SK-N-SH (cell line): ENCODE data around the gene SMIM10. TPM values are rescaled to one million over a fixed set of nuclear protein-coding genes. Genes with fewer than 3 reads are reported as not detected.
"Not testable (repeated sequence)": the region's sequence is repeated elsewhere in the genome, so short reads cannot be mapped to it uniquely, and the experiment has no call there.

Source experiments
- CTCF ChIA-PET: fragments of 300-600, 350-600 bp; formaldehyde crosslinking; extraction: SDS; loops from one replicate; lab custom pipeline; 2021; lab: Yijun Ruan, JAX
- POLR2A ChIA-PET: fragments of 350-600 bp; sonication (Branson Sonifier 250); formaldehyde crosslinking; extraction: SDS; loops from one replicate; lab custom pipeline; 2020; ENCODE audit warnings: antibody characterized with exemption, inconsistent platforms; lab: Yijun Ruan, JAX
- DNase-seq: peaks from one replicate; pipeline ENCODE4 v3.0.0; 2012
- H2AFZ ChIP-seq: fragments of 200-600 bp; sonication (generic); 2 replicates; pipeline ENCODE4 v1.8.1; 2016; ENCODE audit warnings: antibody characterized with exemption, mild to moderate bottlenecking, low read depth
- H3F3A ChIP-seq: fragments of 200-600 bp; sonication (generic); replicated peaks from 2 replicates; pipeline ENCODE3; 2016; ENCODE audit warnings: antibody characterized with exemption, mild to moderate bottlenecking; ENCODE audit not compliant: insufficient read depth
- H3K27ac ChIP-seq, 2 experiments: fragments of 200-500 bp in 1 of 2; fragments of 200-600 bp in 1 of 2; sonication (Bioruptor generic) in 1 of 2; sonication (generic), shearing (Covaris generic) in 1 of 2; 2 replicates each; pipeline versions ENCODE4 v1.5.1 to v1.6.1; 2014 to 2016; ENCODE audit warnings: low read depth in 2 of 2, inconsistent platforms in 1 of 2, low read length in 1 of 2, mild to moderate bottlenecking in 1 of 2, mixed read lengths in 1 of 2
- H3K27me3 ChIP-seq: fragments of 200-600 bp; sonication (generic), shearing (Covaris generic); 2 replicates; pipeline ENCODE4 v1.6.1; 2016; ENCODE audit warnings: mixed run types; ENCODE audit not compliant: insufficient read depth
- H3K36me3 ChIP-seq, 2 experiments: fragments of 200-500 bp in 1 of 2; fragments of 200-600 bp in 1 of 2; sonication (Bioruptor generic) in 1 of 2; sonication (generic) in 1 of 2; replicated peaks in 1 of 2; 2 replicates each; pipeline versions ENCODE3 to v1.5.1; 2014 to 2016; ENCODE audit warnings: low read length in 1 of 2, mild to moderate bottlenecking in 1 of 2; ENCODE audit not compliant: insufficient read depth in 2 of 2, control insufficient read depth in 1 of 2
- H3K4me1 ChIP-seq, 2 experiments: fragments of 200-500 bp in 1 of 2; fragments of 200-600 bp in 1 of 2; sonication (Bioruptor generic) in 1 of 2; sonication (generic), shearing (Covaris generic) in 1 of 2; 2 replicates each; pipeline versions ENCODE4 v1.5.1 to v1.6.1; 2014 to 2016; ENCODE audit warnings: low read depth in 1 of 2, low read length in 1 of 2, mixed run types in 1 of 2; ENCODE audit not compliant: insufficient read depth in 2 of 2, control insufficient read depth in 1 of 2
- H3K4me2 ChIP-seq: fragments of 200-600 bp; sonication (generic), shearing (Covaris generic); 2 replicates; pipeline ENCODE4 v1.6.1; 2017; ENCODE audit warnings: mixed run types
- H3K4me3 ChIP-seq, 2 experiments: fragments of 200-500 bp in 1 of 2; fragments of 200-600 bp in 1 of 2; sonication (Bioruptor generic) in 1 of 2; sonication (generic), shearing (Covaris generic) in 1 of 2; 2 replicates each; pipeline versions ENCODE4 v1.5.1 to v1.8.1; 2014 to 2016; ENCODE audit warnings: low read depth in 2 of 2, inconsistent platforms in 1 of 2, low read length in 1 of 2, mild to moderate bottlenecking in 1 of 2, mixed read lengths in 1 of 2, moderate library complexity in 1 of 2
- H3K79me2 ChIP-seq: fragments of 200-600 bp; sonication (generic); 2 replicates; pipeline ENCODE4 v1.8.1; 2017; ENCODE audit warnings: mild to moderate bottlenecking; ENCODE audit not compliant: insufficient read depth
- H3K9ac ChIP-seq: fragments of 200-600 bp; sonication (generic); 2 replicates; pipeline ENCODE4 v1.6.1; 2017; ENCODE audit warnings: mixed run types
- H3K9me2 ChIP-seq: fragments of 200-600 bp; sonication (generic); 2 replicates; pipeline ENCODE4 v1.6.1; 2017; ENCODE audit warnings: mixed run types
- H3K9me3 ChIP-seq: fragments of 200-600 bp; sonication (generic); 2 replicates; pipeline ENCODE4 v1.6.1; 2017; ENCODE audit warnings: mixed run types, mild to moderate bottlenecking, moderate library complexity
- H4K20me1 ChIP-seq: fragments of 200-600 bp; sonication (generic); 2 replicates; pipeline ENCODE4 v1.6.1; 2017; ENCODE audit warnings: mild to moderate bottlenecking, mixed run types; ENCODE audit not compliant: insufficient read depth
- GABPA ChIP-seq: IDR thresholded peaks from 2 replicates; pipeline ENCODE4 v1.4.0; 2012; ENCODE audit warnings: low read depth, mild to moderate bottlenecking
- NFIC ChIP-seq: IDR thresholded peaks from 2 replicates; pipeline ENCODE4 v1.4.0; 2012; ENCODE audit warnings: borderline replicate concordance
- POLR2AphosphoS5 ChIP-seq: IDR thresholded peaks from 2 replicates; pipeline ENCODE4 v1.6.1; 2012; ENCODE audit warnings: low read depth, low read length
- RAD21 ChIP-seq: IDR thresholded peaks from 2 replicates; pipeline ENCODE4 v1.6.1; 2012; ENCODE audit warnings: mild to moderate bottlenecking, low read length
- RCOR1 ChIP-seq: fragments of 150-350 bp; IDR thresholded peaks from 2 replicates; pipeline ENCODE4 v1.6.1; 2017; ENCODE audit warnings: antibody characterized with exemption, low read length
- RXRA ChIP-seq: IDR thresholded peaks from 2 replicates; pipeline ENCODE4 v1.4.0; 2012; ENCODE audit warnings: low read depth, mild to moderate bottlenecking, borderline replicate concordance
- SIN3A ChIP-seq: IDR thresholded peaks from 2 replicates; pipeline ENCODE4 v1.6.1; 2012; ENCODE audit warnings: low read depth, mild to moderate bottlenecking, low read length, moderate library complexity, borderline replicate concordance
- TAF1 ChIP-seq: IDR thresholded peaks from 2 replicates; pipeline ENCODE4 v1.6.1; 2012; ENCODE audit warnings: low read depth, mild to moderate bottlenecking, low read length, moderate library complexity, borderline replicate concordance
- TCF12 ChIP-seq: IDR thresholded peaks from 2 replicates; pipeline ENCODE4 v1.4.0; 2012
- USF1 ChIP-seq: IDR thresholded peaks from 2 replicates; pipeline ENCODE4 v1.4.0; 2012; ENCODE audit warnings: low read depth, borderline replicate concordance
- YY1 ChIP-seq: IDR thresholded peaks from 2 replicates; pipeline ENCODE4 v1.4.0; 2012; ENCODE audit warnings: low read depth, mild to moderate bottlenecking
- ZBTB33 ChIP-seq: IDR thresholded peaks from 2 replicates; pipeline ENCODE4 v1.4.0; 2012; ENCODE audit warnings: low read depth, borderline replicate concordance
- WGBS: methylation state at CpG from one replicate; pipeline ENCODE4 v1.1.6; 2017; ENCODE audit warnings: low lambda C conversion rate; 5-methylcytosine and 5-hydroxymethylcytosine counted together
- polyA plus RNA-seq, 3 experiments: library from polyadenylated mRNA; depleted of rRNA; stranded (reverse); fragments of >200 nt; gene quantifications; 2 replicates each; pipeline ENCODE4 v1.2.3, GENCODE V29; 2012

SMIM10 gene
- polyA plus RNA-seq, 1 of the 3 experiments (the other 2 are of a cell fraction) = 3.2 TPM

- TF ChIP-seq RCOR1 (no peak), POLR2AphosphoS5 (no peak)
Measured at GRCh38 chrX:135010921-135011320, 20.1 kb downstream of the SMIM10 start (continued).

GRCh38 chrX:135015523-135016245 is 24.9 kb downstream of the SMIM10 start:
- no peak for DNase-seq
- Histone ChIP-seq H3K79me2 (no peaks in the 10 kb centered on the region), H4K20me1 (no peaks in the 10 kb centered on the region), H3K4me3 (no peak overlapping the region), H3K36me3 (peaks cover 0 to 2% of the 10 kb centered on the region in 2 experiments), H3K9ac (no peak overlapping the region), H3K4me1 (no peaks in the 10 kb centered on the region; a peak in 1 of 4 replicates), H3K27me3 (peaks cover 11% of the 10 kb centered on the region; the same call in 1 of the 2 replicates), H3F3A (no peaks in the 10 kb centered on the region), H2AFZ (no peak overlapping the region), H3K9me2 (no peaks in the 10 kb centered on the region), H3K4me2 (no peak overlapping the region), H3K27ac (no peak overlapping the region), H3K9me3 (no peaks in the 10 kb centered on the region)
- 45% methylated on average over 2 of the region's 2 CpGs for WGBS
- ChIA-PET POLR2A (no interaction called here), CTCF (no interaction called here)
- TF ChIP-seq TCF12 (no peak), YY1 (no peak), TAF1 (no peak), POLR2AphosphoS5 (no peak), ZBTB33 (no peak), USF1 (no peak), GABPA (no peak), NFIC (no peak), SIN3A (no peak), RAD21 (no peak), RXRA (no peak)

- H2AFZ ChIP-seq, H3K36me3 ChIP-seq, POLR2A ChIA-PET, H3K4me2 ChIP-seq, H3K27me3 ChIP-seq, CTCF ChIA-PET, H3K9ac ChIP-seq, H3K4me3 ChIP-seq, H3F3A ChIP-seq, H4K20me1 ChIP-seq, H3K79me2 ChIP-seq, H3K9me3 ChIP-seq, H3K4me1 ChIP-seq, DNase-seq, H3K27ac ChIP-seq, H3K9me2 ChIP-seq: not testable (repeated sequence)
- 46% methylated on average over 8 of the region's 8 CpGs for WGBS
Measured at GRCh38 chrX:135019890-135020289, 29.1 kb downstream of the SMIM10 start.

GRCh38 chrX:135023791-135024190 is 33.0 kb downstream of the SMIM10 start:
- H2AFZ ChIP-seq, CTCF ChIA-PET, H3K4me1 ChIP-seq, H3K9me2 ChIP-seq, H3K36me3 ChIP-seq, H4K20me1 ChIP-seq, H3K27me3 ChIP-seq, H3K27ac ChIP-seq, H3K4me3 ChIP-seq, H3K4me2 ChIP-seq, H3F3A ChIP-seq, H3K9ac ChIP-seq, H3K79me2 ChIP-seq, DNase-seq, H3K9me3 ChIP-seq: not testable (repeated sequence)
- WGBS = 50% methylated on average over 6 of the region's 6 CpGs
- POLR2A ChIA-PET = interaction anchor here (0.7 kb wide), 1 partner anchor 1591 kb away, joined by 3 read pairs; no protein-coding TSS in a partner anchor
